Tibial nerve (tissue), 4 donors: ENCODE measurements around the gene KIZ.

Experiments
- EP300 ChIP-seq, 2 donors: sonication (generic); formaldehyde crosslinking; IDR thresholded peaks; one replicate each; pipeline ENCODE4 v1.6.1; 2017; ENCODE audit warnings: antibody characterized with exemption in 2 of 2, mild to moderate bottlenecking in 1 of 2
- POLR2A ChIP-seq, 2 donors: fragments of 450-650 bp; IDR thresholded peaks; one replicate each; pipeline ENCODE4 v1.6.1; 2017; ENCODE audit warnings: antibody characterized with exemption in 2 of 2, mild to moderate bottlenecking in 2 of 2, moderate library complexity in 2 of 2
- TF ChIP-seq, protein P1 (sequence below), 5 experiments: fragments of 200-600 bp in 3 of 5; fragments of 450-650 bp in 2 of 5; sonication (generic) in 3 of 5; IDR thresholded peaks; one replicate each; pipeline ENCODE4 v1.5.1; 2016 to 2019; ENCODE audit warnings: antibody characterized with exemption in 5 of 5, mild to moderate bottlenecking in 3 of 5, moderate library complexity in 2 of 5

DNA sequence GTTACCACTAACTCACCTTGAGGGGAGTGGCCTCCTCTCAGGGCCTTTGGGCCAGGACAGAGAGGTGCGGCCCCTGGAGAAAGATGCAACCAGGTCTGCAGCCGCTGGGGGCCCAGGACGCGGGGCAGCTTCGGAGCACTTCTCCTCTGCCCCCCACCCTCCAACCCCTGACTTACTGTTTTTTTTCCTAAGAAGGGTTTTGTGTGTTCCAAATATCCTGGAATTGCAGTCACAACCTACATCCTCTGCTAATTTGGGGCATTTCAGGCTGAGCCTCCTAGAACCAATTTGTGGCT, 21.5 kb upstream of the KIZ start:
- TF ChIP-seq, protein P1, sequence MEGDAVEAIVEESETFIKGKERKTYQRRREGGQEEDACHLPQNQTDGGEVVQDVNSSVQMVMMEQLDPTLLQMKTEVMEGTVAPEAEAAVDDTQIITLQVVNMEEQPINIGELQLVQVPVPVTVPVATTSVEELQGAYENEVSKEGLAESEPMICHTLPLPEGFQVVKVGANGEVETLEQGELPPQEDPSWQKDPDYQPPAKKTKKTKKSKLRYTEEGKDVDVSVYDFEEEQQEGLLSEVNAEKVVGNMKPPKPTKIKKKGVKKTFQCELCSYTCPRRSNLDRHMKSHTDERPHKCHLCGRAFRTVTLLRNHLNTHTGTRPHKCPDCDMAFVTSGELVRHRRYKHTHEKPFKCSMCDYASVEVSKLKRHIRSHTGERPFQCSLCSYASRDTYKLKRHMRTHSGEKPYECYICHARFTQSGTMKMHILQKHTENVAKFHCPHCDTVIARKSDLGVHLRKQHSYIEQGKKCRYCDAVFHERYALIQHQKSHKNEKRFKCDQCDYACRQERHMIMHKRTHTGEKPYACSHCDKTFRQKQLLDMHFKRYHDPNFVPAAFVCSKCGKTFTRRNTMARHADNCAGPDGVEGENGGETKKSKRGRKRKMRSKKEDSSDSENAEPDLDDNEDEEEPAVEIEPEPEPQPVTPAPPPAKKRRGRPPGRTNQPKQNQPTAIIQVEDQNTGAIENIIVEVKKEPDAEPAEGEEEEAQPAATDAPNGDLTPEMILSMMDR (IDR thresholded peaks at IDR 0.05), result no peak
- TF ChIP-seq POLR2A (IDR thresholded peaks at IDR 0.05) (no peak), EP300 (IDR thresholded peaks at IDR 0.05) (no peak)
